ENCODE results near the gene RNF223. TPM values are rescaled to one million over a fixed set of nuclear protein-coding genes. Genes with fewer than 3 reads are reported as not detected.

RNF223 gene
- polyA plus RNA-seq, 1 donor (not counting 4 experiments of a cell fraction or from before 2014, with no cell fraction given): 0.22 TPM

GRCh38 chr1:1053022-1053421, 21.1 kb downstream of the RNF223 start:
- Histone ChIP-seq H3K9ac (ENCODE audit: control insufficient read depth, extremely low read depth, insufficient read depth, low read length) (no peak overlapping the region), H4K20me1 (ENCODE audit: control insufficient read depth, extremely low read depth, insufficient read depth, low read length) (peaks cover 28% of the 10 kb centered on the region), H3K4me1 (ENCODE audit: control insufficient read depth, extremely low read depth, insufficient read depth, low read length) (no peaks in the 10 kb centered on the region), H3K36me3 (ENCODE audit: control insufficient read depth in 2 of 2, extremely low read depth in 1 of 2, insufficient read depth in 2 of 2, low read length in 2 of 2) (peaks cover 36 to 40% of the 10 kb centered on the region in 2 experiments), H3K27me3 (ENCODE audit: control insufficient read depth, extremely low read depth, insufficient read depth, low read length) (no peaks in the 10 kb centered on the region), H3K4me2 (ENCODE audit: control insufficient read depth, extremely low read depth, insufficient read depth, low read depth, low read length) (no peak overlapping the region), H3K9me3 (ENCODE audit: control insufficient read depth, low read depth, low read length) (no peaks in the 10 kb centered on the region), H3K27ac (ENCODE audit: control insufficient read depth, insufficient read depth, low read length) (no peak overlapping the region), H2AFZ (ENCODE audit: control insufficient read depth, low read length) (no peak overlapping the region), H3K4me3 (ENCODE audit: control insufficient read depth in 2 of 3, extremely low read depth in 1 of 3, insufficient read depth in 2 of 3, low read depth in 1 of 3, low read length in 3 of 3) (no peak overlapping the region), H3K9me1 (ENCODE audit: control insufficient read depth, extremely low read depth, insufficient read depth, low read length) (no peaks in the 10 kb centered on the region), H3K79me2 (ENCODE audit: control insufficient read depth, insufficient read depth, low read length) (no peaks in the 10 kb centered on the region)
- no peak for TF ChIP-seq CTCF (optimal IDR thresholded peaks at IDR 0.05 in 1 of 3, IDR thresholded peaks at IDR 0.05 in 1 of 3, conservative IDR thresholded peaks at IDR 0.05 in 1 of 3; ENCODE audit: extremely low read depth in 1 of 3, insufficient read depth in 2 of 3, low read length in 3 of 3)
- no peak for TF ChIP-seq EZH2 (IDR thresholded peaks at IDR 0.05; ENCODE audit: low read length)
- DNase-seq (ENCODE audit: low read depth, low spot score) (no peak), FAIRE-seq (no peak)
- dilution Hi-C loops (cut with MboI; ENCODE audit: extremely low pct_ligation_motif_present, low sequenced_read_pairs): no loop called here

- H3K4me2 ChIP-seq (ENCODE audit: control insufficient read depth, extremely low read depth, insufficient read depth, low read depth, low read length): no peak overlapping the region
- H4K20me1 ChIP-seq (ENCODE audit: control insufficient read depth, extremely low read depth, insufficient read depth, low read length): peaks cover 28% of the 10 kb centered on the region
- H2AFZ ChIP-seq (ENCODE audit: control insufficient read depth, low read length): no peak overlapping the region
- no peaks in the 10 kb centered on the region for H3K9me1 ChIP-seq (ENCODE audit: control insufficient read depth, extremely low read depth, insufficient read depth, low read length)
- no peak for DNase-seq (ENCODE audit: low read depth, low spot score)
- no peak overlapping the region for H3K9ac ChIP-seq (ENCODE audit: control insufficient read depth, extremely low read depth, insufficient read depth, low read length)
- H3K9me3 ChIP-seq (ENCODE audit: control insufficient read depth, low read depth, low read length): no peaks in the 10 kb centered on the region
- TF ChIP-seq EZH2 (IDR thresholded peaks at IDR 0.05; ENCODE audit: low read length) (no peak), CTCF (optimal IDR thresholded peaks at IDR 0.05 in 1 of 3, IDR thresholded peaks at IDR 0.05 in 1 of 3, conservative IDR thresholded peaks at IDR 0.05 in 1 of 3; ENCODE audit: extremely low read depth in 1 of 3, insufficient read depth in 2 of 3, low read length in 3 of 3) (no peak)
- H3K79me2 ChIP-seq (ENCODE audit: control insufficient read depth, insufficient read depth, low read length): no peaks in the 10 kb centered on the region
- no peak for FAIRE-seq
- H3K4me3 ChIP-seq (ENCODE audit: control insufficient read depth in 2 of 3, extremely low read depth in 1 of 3, insufficient read depth in 2 of 3, low read depth in 1 of 3, low read length in 3 of 3): no peak overlapping the region
- H3K27ac ChIP-seq (ENCODE audit: control insufficient read depth, insufficient read depth, low read length): no peak overlapping the region
- H3K36me3 ChIP-seq (ENCODE audit: control insufficient read depth in 2 of 2, extremely low read depth in 1 of 2, insufficient read depth in 2 of 2, low read length in 2 of 2): peaks cover 39 to 43% of the 10 kb centered on the region in 2 experiments
- H3K27me3 ChIP-seq (ENCODE audit: control insufficient read depth, extremely low read depth, insufficient read depth, low read length): no peaks in the 10 kb centered on the region
- dilution Hi-C loops (cut with MboI; ENCODE audit: extremely low pct_ligation_motif_present, low sequenced_read_pairs): no loop called here
- H3K4me1 ChIP-seq (ENCODE audit: control insufficient read depth, extremely low read depth, insufficient read depth, low read length): no peaks in the 10 kb centered on the region
Observed at GRCh38 chr1:1052003-1052840, 21.9 kb downstream of the RNF223 start.
